NCI-H1417 treated with DMSO at 0.1 percent for 48 hours (cell line): ENCODE data around the gene DNHD1.

ENCODE experiments used
- DNase-seq: peaks from one replicate; lab custom pipeline; 2025; lab: John Stamatoyannopoulos, UW

Gene DNHD1

GRCh38 chr11:6531267-6531752, 34.2 kb downstream of the DNHD1 start:
- DNase-seq, result no peak

- no peak for DNase-seq
Observed at GRCh38 chr11:6538456-6538855, 41.4 kb downstream of the DNHD1 start.

- no peak for DNase-seq
Observed at GRCh38 chr11:6538945-6539344, 41.9 kb downstream of the DNHD1 start.

GRCh38 chr11:6539748-6540268, 42.7 kb downstream of the DNHD1 start:
- no peak for DNase-seq

GRCh38 chr11:6541356-6541755, 44.3 kb downstream of the DNHD1 start:
- no peak for DNase-seq

- no peak for DNase-seq
Observed at GRCh38 chr11:6542727-6543126, 45.6 kb downstream of the DNHD1 start.

GRCh38 chr11:6544921-6545850, 48.1 kb downstream of the DNHD1 start:
- DNase-seq, result no peak

GRCh38 chr11:6545917-6546605, 49.0 kb downstream of the DNHD1 start:
- DNase-seq, result no peak

GRCh38 chr11:6546735-6547134, 49.7 kb downstream of the DNHD1 start:
- no peak for DNase-seq

- no peak for DNase-seq
Observed at GRCh38 chr11:6547177-6547576, 50.1 kb downstream of the DNHD1 start.

GRCh38 chr11:6548121-6548520, 51.0 kb downstream of the DNHD1 start:
- no peak for DNase-seq

- DNase-seq, result no peak
Observed at GRCh38 chr11:6548641-6549040, 51.6 kb downstream of the DNHD1 start.

GRCh38 chr11:6553634-6554033, 56.6 kb downstream of the DNHD1 start:
- DNase-seq, result no peak

- no peak for DNase-seq
Observed at GRCh38 chr11:6554828-6555706, 58.0 kb downstream of the DNHD1 start.

- DNase-seq, result no peak
Observed at GRCh38 chr11:6556139-6556949, 59.3 kb downstream of the DNHD1 start.

- no peak for DNase-seq
Observed at GRCh38 chr11:6557063-6557462, 60.0 kb downstream of the DNHD1 start.

GRCh38 chr11:6557761-6558674, 60.9 kb downstream of the DNHD1 start:
- DNase-seq, result no peak

- DNase-seq, result no peak
Observed at GRCh38 chr11:6559369-6559768, 62.3 kb downstream of the DNHD1 start.

GRCh38 chr11:6561288-6561687, 64.2 kb downstream of the DNHD1 start:
- no peak for DNase-seq

- DNase-seq, result no peak
Observed at GRCh38 chr11:6563121-6563619, 66.1 kb downstream of the DNHD1 start.
